ENCODE measurements around the gene ALOXE3.

Gene ALOXE3

GRCh38 chr17:8141741-8142140 is 23.4 kb upstream of the ALOXE3 start:
- no peak for DNase-seq

GRCh38 chr17:8141045-8141444 is 22.7 kb upstream of the ALOXE3 start:
- no peak for DNase-seq

DNA sequence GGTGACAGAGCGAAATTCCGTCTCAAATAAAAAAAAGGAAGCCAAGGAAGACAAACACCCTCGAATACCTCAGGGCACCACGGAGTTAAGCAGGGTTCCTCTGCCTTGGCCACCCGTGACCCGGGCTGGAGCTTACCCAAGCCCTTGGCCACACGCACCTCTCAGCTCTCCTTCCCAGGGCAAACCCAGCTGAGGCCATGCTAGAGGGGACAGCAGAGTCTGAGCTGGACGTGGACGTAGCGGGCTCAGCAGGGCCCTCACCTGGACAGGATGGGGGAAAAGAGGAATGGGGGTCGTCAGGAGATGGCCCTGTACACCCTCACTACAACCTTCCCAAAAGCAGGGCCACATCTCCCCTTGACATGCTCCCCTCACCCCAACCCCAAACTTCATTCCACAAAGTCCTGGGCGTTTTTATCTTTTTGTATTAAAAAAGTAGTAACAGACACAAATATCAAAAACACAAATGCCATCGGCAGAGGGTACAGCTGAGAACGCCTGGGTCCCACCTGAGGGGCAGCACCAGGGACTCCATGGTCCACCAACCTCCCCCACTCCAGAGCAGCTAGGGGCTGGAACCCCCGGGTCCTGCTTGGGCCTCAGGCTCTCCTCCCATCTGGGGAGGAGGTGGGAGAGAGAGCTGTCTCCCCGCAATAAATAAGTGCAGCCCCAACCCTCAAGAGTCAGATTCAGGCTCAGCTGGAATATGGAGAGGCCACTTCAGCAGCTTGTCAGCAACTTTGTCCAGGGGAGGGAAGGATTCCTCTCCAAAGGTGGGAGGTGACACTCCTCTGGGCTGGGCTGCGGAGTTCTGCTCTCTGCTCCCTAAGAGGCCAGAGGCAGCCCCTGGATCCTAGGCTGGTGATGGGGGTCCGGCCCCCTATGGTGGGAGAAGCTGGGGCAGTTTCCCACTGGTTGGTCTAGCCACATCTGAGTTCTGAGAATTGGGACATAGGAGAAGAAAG is 22.0 kb upstream of the ALOXE3 start:
- no peak for DNase-seq

- peak; percentile 81 to 90 for DNase-seq
Observed at GRCh38 chr17:8138672-8139371, 20.5 kb upstream of the ALOXE3 start.

DNA sequence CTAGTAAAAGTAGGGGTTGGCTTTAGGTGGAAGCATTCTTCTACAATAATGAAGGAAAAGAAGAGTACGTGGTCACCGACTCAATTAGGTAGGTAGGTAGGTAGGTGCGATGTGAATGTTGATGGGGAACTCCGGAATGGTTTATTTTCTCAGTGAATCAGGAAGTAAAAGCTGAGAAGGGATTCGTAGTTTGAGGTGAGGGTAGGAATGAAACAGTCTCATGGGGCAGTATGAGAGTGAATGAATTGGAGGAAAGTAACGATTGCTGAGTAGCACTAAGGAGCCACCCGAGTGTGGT is 20.0 kb upstream of the ALOXE3 start:
- DNase-seq: no peak

- no peak for DNase-seq
Observed at GRCh38 chr17:8137645-8138373, 19.5 kb upstream of the ALOXE3 start.

GRCh38 chr17:8133941-8134340 is 15.6 kb upstream of the ALOXE3 start:
- DNase-seq: no peak

DNA sequence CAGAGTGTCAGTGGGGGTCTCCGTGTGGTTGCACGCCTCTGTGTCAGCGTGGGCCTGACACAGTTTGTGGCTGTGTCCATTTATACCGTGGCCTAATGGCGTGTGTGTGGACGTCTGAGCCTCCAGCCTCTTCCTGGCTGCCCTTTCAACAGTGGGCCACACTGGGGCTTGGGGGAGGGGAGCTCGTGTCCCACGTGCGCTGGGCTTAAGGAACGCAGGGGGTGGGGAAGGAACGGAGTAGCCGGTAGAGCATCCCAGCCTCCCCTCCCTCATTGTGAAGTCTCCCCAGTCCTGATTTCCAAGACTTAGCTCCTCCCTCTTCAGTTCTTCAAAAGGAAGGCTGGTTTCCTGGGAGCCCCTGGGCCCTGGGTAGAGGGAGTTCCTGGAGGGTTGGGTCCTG is 15.1 kb upstream of the ALOXE3 start:
- no peak for DNase-seq

- DNase-seq: no peak
Observed at GRCh38 chr17:8131844-8132441, 13.6 kb upstream of the ALOXE3 start.

DNA sequence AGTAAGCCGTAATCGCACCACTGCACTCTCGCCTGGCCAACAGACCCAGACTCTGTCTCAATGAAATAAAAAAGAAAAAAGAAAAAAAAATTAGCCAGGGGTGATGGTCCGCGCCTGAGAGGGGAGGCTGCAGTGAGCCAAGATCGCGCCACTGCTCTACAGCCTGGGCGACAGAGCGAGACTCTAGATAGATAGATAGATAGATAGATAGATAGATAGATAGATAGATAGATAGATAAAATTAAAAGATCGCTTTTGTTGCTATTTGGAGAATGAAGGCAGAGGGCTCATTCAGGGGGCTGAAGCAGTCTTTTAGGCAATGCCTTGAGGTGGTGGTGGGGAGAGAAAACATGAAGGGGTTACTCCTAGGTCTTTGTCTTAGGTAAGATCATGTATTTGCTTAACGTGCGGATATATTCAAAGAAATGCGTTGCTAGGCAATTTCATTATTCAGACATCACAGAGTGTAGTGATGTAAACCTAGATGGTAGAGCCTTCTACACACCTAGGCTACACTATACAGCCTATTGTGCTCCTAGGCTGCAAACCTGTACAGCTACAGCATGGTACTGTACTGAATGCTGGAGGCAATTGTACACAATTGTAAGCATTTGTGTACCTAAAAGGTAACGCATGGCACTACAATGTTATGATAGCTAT is 9.9 kb upstream of the ALOXE3 start:
- DNase-seq: no peak

GRCh38 chr17:8126491-8127066 is 8.3 kb upstream of the ALOXE3 start:
- peak in 1 of 2 experiments; percentile 30 for DNase-seq

- no peak for DNase-seq
Observed at GRCh38 chr17:8125947-8126490, 7.7 kb upstream of the ALOXE3 start.

- DNase-seq: peak in 1 of 2 experiments; percentile 19
Observed at GRCh38 chr17:8125154-8125946, 7.0 kb upstream of the ALOXE3 start.

DNA sequence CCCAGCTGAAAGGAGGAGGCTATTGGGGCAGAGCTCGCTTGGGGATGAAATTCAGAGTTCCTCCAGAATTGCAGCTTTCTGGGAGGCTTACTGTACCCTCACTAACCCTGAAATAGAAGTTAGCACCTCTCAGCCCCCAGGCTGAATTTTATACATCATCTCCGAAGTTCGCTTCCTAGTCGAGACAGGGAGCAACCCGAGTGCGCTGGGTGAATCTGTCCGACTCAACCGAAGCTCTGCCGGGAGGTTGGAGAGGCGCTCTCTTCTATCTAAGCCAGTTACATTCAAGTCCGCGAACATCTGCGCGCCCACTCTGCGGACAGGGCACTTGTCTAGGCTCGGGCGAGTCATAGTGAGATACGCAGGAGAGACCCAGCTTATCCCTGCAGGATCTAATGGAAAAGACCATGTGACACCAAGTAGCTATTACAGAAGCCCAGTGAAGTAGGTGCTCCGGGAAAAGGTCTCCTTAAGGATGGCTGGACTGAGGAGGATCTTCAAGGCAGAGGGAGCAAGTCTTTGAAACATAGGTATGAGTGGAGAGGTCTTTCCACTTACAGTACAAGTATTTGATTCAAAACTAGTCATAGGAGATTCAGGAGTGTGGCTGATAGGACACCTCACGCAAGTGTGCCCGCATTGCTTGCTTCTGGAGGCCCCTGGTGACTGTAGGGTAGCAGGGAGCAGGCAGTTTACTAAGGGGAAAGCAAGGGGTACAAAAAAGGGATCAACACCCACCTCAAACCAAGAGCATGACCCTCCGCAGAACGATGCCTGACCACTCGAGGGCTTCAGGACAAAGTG is 6.2 kb upstream of the ALOXE3 start:
- no peak for DNase-seq

- DNase-seq: no peak
Observed at GRCh38 chr17:8123695-8124349, 5.5 kb upstream of the ALOXE3 start, which contains the start of gene HES7. Gene HES7 (minus strand): TSS chr17:8124106. CDS start chr17:8124084, 22 bp downstream.

- no peak for DNase-seq
Observed at GRCh38 chr17:8122924-8123694, 4.8 kb upstream of the ALOXE3 start.

GRCh38 chr17:8122422-8122923 is 4.2 kb upstream of the ALOXE3 start:
- no peak for DNase-seq

- DNase-seq: no peak
Observed at GRCh38 chr17:8121681-8122421, 3.5 kb upstream of the ALOXE3 start.
